PC-3 (cell line): Measurements from ENCODE around the gene CDK2. TPM values are rescaled to one million over a fixed set of nuclear protein-coding genes. Genes with fewer than 3 reads are reported as not detected.

ENCODE experiments used
- ATAC-seq: fragments of 200-7000 bp; cut with Tn5 transposase; 2 replicates; pipeline ENCODE4 v1.9.1; 2020; ENCODE audit warnings: mild to moderate bottlenecking, moderate library complexity
- BruUV-seq: library from RNA; stranded (reverse); fragments of 400-500 nt; replicated peaks from 2 replicates; lab custom pipeline; 2021; lab: Mats Ljungman, UMichigan
- CTCF ChIA-PET: fragments of 300-600 bp; sonication (Branson Sonifier 250); formaldehyde crosslinking; loops from one replicate; lab custom pipeline; 2022; ENCODE audit warnings: antibody characterized with exemption; lab: Charles Lee
- POLR2A ChIA-PET: fragments of 300-600 bp; sonication (Branson Sonifier 250); formaldehyde crosslinking; loops from one replicate; lab custom pipeline; 2022; ENCODE audit warnings: antibody characterized with exemption; ENCODE audit not compliant: unreplicated experiment; lab: Charles Lee
- DNase-seq: peaks from one replicate; pipeline ENCODE4 v3.0.0-alpha.2; 2015
- H2AFZ ChIP-seq: fragments of 300-600 bp; sonication (generic); 2 replicates; pipeline ENCODE4 v1.6.0; 2016; ENCODE audit warnings: antibody characterized with exemption, low read length
- H3F3A ChIP-seq: fragments of 300-600 bp; sonication (generic); one replicate; pipeline ENCODE4 v1.6.0; 2017; ENCODE audit warnings: antibody characterized with exemption, low read length, control low read depth, mild to moderate bottlenecking; ENCODE audit not compliant: unreplicated experiment
- H3K27ac ChIP-seq: fragments of 300-600 bp; sonication (generic); 2 replicates; pipeline ENCODE4 v1.5.1; 2016; ENCODE audit warnings: mild to moderate bottlenecking, low read length
- H3K27me3 ChIP-seq: fragments of 300-600 bp; sonication (generic); 2 replicates; pipeline ENCODE4 v1.6.1; 2016; ENCODE audit warnings: low read length, mixed read lengths
- H3K36me3 ChIP-seq: fragments of 300-600 bp; sonication (generic); 2 replicates; pipeline ENCODE4 v1.6.1; 2016; ENCODE audit warnings: low read depth, mixed run types, low read length, mixed read lengths
- H3K4me1 ChIP-seq: fragments of 300-600 bp; sonication (generic); 2 replicates; pipeline ENCODE4 v1.5.1; 2016; ENCODE audit warnings: low read length; ENCODE audit not compliant: insufficient read depth
- H3K4me2 ChIP-seq: fragments of 300-600 bp; sonication (generic); 2 replicates; pipeline ENCODE4 v1.6.0; 2016; ENCODE audit warnings: low read length
- H3K4me3 ChIP-seq: fragments of 300-600 bp; sonication (generic); 2 replicates; pipeline ENCODE4 v1.5.1; 2016; ENCODE audit warnings: mild to moderate bottlenecking, low read length, mixed read lengths
- H3K79me2 ChIP-seq: fragments of 300-600 bp; sonication (generic); 2 replicates; pipeline ENCODE4 v1.6.1; 2017; ENCODE audit warnings: low read length, mixed read lengths
- H3K9ac ChIP-seq: fragments of 300-600 bp; sonication (generic); 2 replicates; pipeline ENCODE4 v1.6.0; 2016; ENCODE audit warnings: mild to moderate bottlenecking, low read length
- H3K9me2 ChIP-seq: fragments of 300-600 bp; sonication (generic); replicated peaks from 2 replicates; pipeline ENCODE4 v1.6.1; 2016; ENCODE audit warnings: mixed run types, low read length, mixed read lengths
- H3K9me3 ChIP-seq: fragments of 300-600 bp; sonication (generic); 2 replicates; pipeline ENCODE4 v1.6.1; 2016; ENCODE audit warnings: low read length, mixed read lengths
- H4K20me1 ChIP-seq: fragments of 300-600 bp; sonication (generic); 2 replicates; pipeline ENCODE4 v1.6.1; 2016; ENCODE audit warnings: low read length, mixed read lengths
- CTCF ChIP-seq: fragments of 300-600 bp; sonication (generic); conservative IDR thresholded peaks from 2 replicates; pipeline ENCODE4 v1.5.1; 2017; ENCODE audit warnings: antibody characterized with exemption, low read depth, mild to moderate bottlenecking, low read length
- EZH2 ChIP-seq: fragments of 300-600 bp; sonication (generic); IDR thresholded peaks from one replicate; pipeline ENCODE4 v1.6.1; 2017; ENCODE audit warnings: antibody characterized with exemption, mild to moderate bottlenecking, low read length; ENCODE audit not compliant: unreplicated experiment
- EZH2phosphoT487 ChIP-seq: fragments of 300-600 bp; sonication (generic); IDR thresholded peaks from 2 replicates; pipeline ENCODE4 v1.6.1; 2018; ENCODE audit warnings: mild to moderate bottlenecking, antibody characterized with exemption, low read length, borderline replicate concordance
- intact Hi-C: fragments of 100-400 bp; cut with micrococcal nuclease; formaldehyde crosslinking; loops from 2 replicates; pipeline ENCODE4 v1.9.0; 2023
- total RNA-seq: library from RNA; depleted of rRNA; stranded (reverse); fragments of >200 nt; gene quantifications from 2 replicates; pipeline ENCODE4 v1.2.3, GENCODE V29; 2014

The CDK2 gene
- total RNA-seq, 1 experiment from 2014 or later, result 63.0 TPM

GRCh38 chr12:55940065-55940732 lies 26.4 kb upstream of the CDK2 start:
- H3K27me3 ChIP-seq, result no peaks in the 10 kb centered on the region
- no peaks in the 10 kb centered on the region for H4K20me1 ChIP-seq
- no peak overlapping the region for H3K9ac ChIP-seq
- no TSS peak for BruUV-seq
- CTCF ChIA-PET, result interaction anchor here (0.5 to 1.9 kb wide), 7 partner anchors 9 to 202 kb away, joined by 3 to 28 read pairs (median 8); partner anchors contain the start of genes ORMDL2 and SARNP
- H2AFZ ChIP-seq, result peak overlapping the region; percentile 79
- H3K4me3 ChIP-seq, result peak overlapping the region; percentile 37; the same call in 1 of the 2 replicates
- TF ChIP-seq CTCF, result peak; percentile 95
- no peak for TF ChIP-seq EZH2phosphoT487
- peak; percentile 91 for DNase-seq
- H3K4me2 ChIP-seq, result peak overlapping the region; percentile 73
- H3K9me2 ChIP-seq, result no peaks in the 10 kb centered on the region
- intact Hi-C loops, result loop anchor here (1.0 kb wide), 1 partner anchor 10 kb away; no protein-coding TSS in a partner anchor
- H3K9me3 ChIP-seq, result no peaks in the 10 kb centered on the region
- H3K4me1 ChIP-seq, result peaks cover 21% of the 10 kb centered on the region
- H3K79me2 ChIP-seq, result no peaks in the 10 kb centered on the region
- 0 out of 2 replicates have a peak, but pooled peaks cover 6% of the 10 kb centered on the region for H3K36me3 ChIP-seq
- 0 out of 2 replicates have a peak overlapping the region, but pooled peaks have one; percentile 2 for H3K27ac ChIP-seq
- peak; percentile 96 for ATAC-seq
- POLR2A ChIA-PET, result interaction anchor here (0.6 kb wide), 1 partner anchor 359 kb away, joined by 3 read pairs; no protein-coding TSS in a partner anchor
- H3F3A ChIP-seq, result no peaks in the 10 kb centered on the region

- no peaks in the 10 kb centered on the region for H3K27me3 ChIP-seq
- CTCF ChIA-PET, result no interaction called here
- no peak overlapping the region for H3K9ac ChIP-seq
- POLR2A ChIA-PET, result no interaction called here
- no peaks in the 10 kb centered on the region for H3F3A ChIP-seq
- intact Hi-C loops, result no loop called here
- DNase-seq, result no peak
- H3K4me2 ChIP-seq, result no peak overlapping the region
- no peaks in the 10 kb centered on the region for H4K20me1 ChIP-seq
- TF ChIP-seq EZH2phosphoT487 (no peak), CTCF (no peak), EZH2 (no peak)
- no peaks in the 10 kb centered on the region for H3K79me2 ChIP-seq
- H3K4me1 ChIP-seq, result peaks cover 21% of the 10 kb centered on the region
- H3K27ac ChIP-seq, result no peak overlapping the region
- no peaks in the 10 kb centered on the region for H3K9me3 ChIP-seq
- ATAC-seq, result no peak
- H3K9me2 ChIP-seq, result no peaks in the 10 kb centered on the region
- BruUV-seq, result no TSS peak
- no peak overlapping the region for H2AFZ ChIP-seq
- 0 out of 2 replicates have a peak, but pooled peaks cover 6% of the 10 kb centered on the region for H3K36me3 ChIP-seq
- no peak overlapping the region for H3K4me3 ChIP-seq
These were observed 24.6 kb upstream of the CDK2 start for GRCh38 chr12:55942055-55942454.
